ENCODE results near the gene GNB1. TPM values are rescaled to one million over a fixed set of nuclear protein-coding genes. Genes with fewer than 3 reads are reported as not detected.

The GNB1 gene
- total and polyA plus RNA-seq, 12 donors, result 79.6 to 482 (median 163) TPM

DNA sequence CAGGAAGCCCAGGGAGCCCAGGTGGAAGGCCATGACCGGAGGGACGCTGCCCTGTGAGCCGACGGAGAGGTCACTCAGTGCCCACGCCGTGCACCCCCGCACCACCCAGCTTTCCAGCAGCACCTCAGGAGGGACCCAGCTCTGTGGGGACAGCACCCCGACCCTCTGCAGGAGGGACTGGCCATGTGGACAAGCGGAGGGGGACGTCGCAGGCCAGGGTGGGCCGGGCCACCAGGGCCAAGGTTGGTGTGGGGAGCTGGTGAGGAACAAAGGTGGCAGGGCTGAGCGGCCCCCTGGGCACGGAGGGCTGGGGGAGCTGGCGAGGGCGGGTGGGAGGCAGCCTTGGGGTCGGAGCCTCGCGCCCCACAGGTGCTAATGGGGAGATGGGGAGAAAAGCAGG is 135.5 kb downstream of the GNB1 start:
- Histone ChIP-seq H3K4me1 (replicated peaks in 1 of 2) (peaks cover 17 to 18% of the 10 kb centered on the region in 2 donors), H3K4me3 (no peak overlapping the region), H3K27ac (no peak overlapping the region), H3K27me3 (no peaks in the 10 kb centered on the region), H3K9me3 (replicated peaks in 1 of 3) (no peaks in the 10 kb centered on the region), H3K36me3 (replicated peaks in 1 of 2) (peaks cover 0 to 62% of the 10 kb centered on the region in 2 donors)
- TF ChIP-seq POLR2A (IDR thresholded peaks at IDR 0.05) (no peak), CTCF (IDR thresholded peaks at IDR 0.05) (no peak)
- 86 to 96% (median 90%) methylated on average over 7 to 19 of the region's 19 CpGs for WGBS, 4 donors
- peak in 2 of 7 donors; percentile 20 for DNase-seq
- intact Hi-C loops (cut with DNase I), result no loop called here

DNA sequence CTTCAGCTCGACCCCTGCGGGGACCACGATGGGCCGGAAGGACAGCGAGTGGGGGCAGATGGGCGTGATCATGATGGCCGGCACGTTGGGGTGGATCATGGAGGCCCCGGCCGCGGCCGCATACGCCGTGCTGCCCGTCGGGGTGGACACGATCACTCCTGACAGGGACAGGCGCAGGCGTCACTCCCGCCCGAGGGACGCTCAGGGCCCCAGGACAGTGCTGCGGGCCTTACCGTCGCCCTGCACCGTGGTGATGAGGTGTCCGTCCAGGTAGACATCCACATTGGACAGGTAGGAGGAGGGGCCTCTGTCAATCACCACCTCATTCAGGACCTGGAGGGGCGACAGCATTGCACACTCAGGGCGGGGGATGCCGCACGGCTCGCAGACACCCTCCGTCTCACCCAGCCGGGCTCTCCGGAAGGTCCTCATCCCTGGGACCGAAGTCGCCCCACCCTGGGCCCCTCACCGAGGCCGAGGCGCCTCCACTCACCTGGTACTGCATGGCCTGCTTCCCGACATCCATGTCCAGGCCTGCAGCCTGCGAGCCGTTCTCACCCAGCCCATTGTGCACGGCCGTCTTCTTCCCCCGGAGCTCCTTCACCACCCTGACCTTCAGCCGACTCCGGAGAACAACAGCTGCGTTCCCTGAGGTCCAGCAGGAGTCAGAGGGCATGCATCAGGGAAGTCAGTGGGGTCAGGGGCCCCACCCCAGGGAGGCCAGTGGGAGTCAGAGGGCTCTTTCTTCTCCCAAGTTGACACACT is 136.7 kb downstream of the GNB1 start:
- intact Hi-C loops (cut with DNase I), result no loop called here
- TF ChIP-seq CTCF (IDR thresholded peaks at IDR 0.05) (no peak), POLR2A (IDR thresholded peaks at IDR 0.05) (no peak)
- Histone ChIP-seq H3K27me3 (no peaks in the 10 kb centered on the region), H3K36me3 (replicated peaks in 1 of 2) (peaks cover 0 to 50% of the 10 kb centered on the region in 2 donors), H3K27ac (no peak overlapping the region), H3K4me3 (no peak overlapping the region), H3K9me3 (replicated peaks in 1 of 3) (no peaks in the 10 kb centered on the region), H3K4me1 (replicated peaks in 1 of 2) (peaks cover 11% of the 10 kb centered on the region in 2 donors)
- peak in 2 of 7 donors; percentile 19 to 26 for DNase-seq
- 84 to 87% (median 86%) methylated on average over 14 to 47 of the region's 49 CpGs for WGBS, 4 donors

DNA sequence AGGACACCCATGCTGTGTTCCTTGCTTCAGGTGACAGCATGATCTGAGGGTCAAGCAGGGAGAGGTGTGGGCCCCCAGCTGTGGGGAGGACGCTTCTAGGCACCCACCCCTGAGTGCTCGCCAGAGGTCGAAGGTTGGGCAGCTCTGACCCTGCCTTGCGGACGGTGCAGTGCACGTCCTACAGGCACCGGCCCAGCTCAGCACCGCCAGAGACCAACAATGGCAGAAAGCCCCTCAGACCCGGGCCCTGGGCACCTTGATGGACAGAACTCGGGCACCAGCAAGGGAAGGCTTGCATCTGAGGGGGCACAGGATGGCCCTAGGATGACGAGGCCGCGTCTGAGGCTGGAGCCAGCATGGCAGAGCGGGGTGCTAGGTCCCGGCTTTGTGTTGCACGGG is 137.3 kb downstream of the GNB1 start:
- Histone ChIP-seq H3K27me3 (no peaks in the 10 kb centered on the region), H3K4me3 (no peak overlapping the region), H3K4me1 (replicated peaks in 1 of 2) (peaks cover 4 to 5% of the 10 kb centered on the region in 2 donors), H3K27ac (no peak overlapping the region), H3K9me3 (replicated peaks in 1 of 3) (no peaks in the 10 kb centered on the region), H3K36me3 (replicated peaks in 1 of 2) (peaks cover 0 to 48% of the 10 kb centered on the region in 2 donors)
- TF ChIP-seq POLR2A (IDR thresholded peaks at IDR 0.05) (no peak), CTCF (IDR thresholded peaks at IDR 0.05) (no peak)
- WGBS, 4 donors, result 80 to 91% (median 86%) methylated on average over 3 to 16 of the region's 16 CpGs
- intact Hi-C loops (cut with DNase I), result no loop called here
- DNase-seq, result peak in 1 of 7 donors; percentile 25

- intact Hi-C loops (cut with DNase I), result no loop called here
- Histone ChIP-seq H3K4me3 (no peak overlapping the region), H3K27ac (no peak overlapping the region), H3K36me3 (replicated peaks in 1 of 2) (peaks cover 0 to 48% of the 10 kb centered on the region in 2 donors), H3K9me3 (replicated peaks in 1 of 3) (no peaks in the 10 kb centered on the region), H3K27me3 (no peaks in the 10 kb centered on the region), H3K4me1 (replicated peaks in 1 of 2) (no peaks in the 10 kb centered on the region)
- TF ChIP-seq POLR2A (IDR thresholded peaks at IDR 0.05) (no peak), CTCF (IDR thresholded peaks at IDR 0.05) (peak in 1 of 6 experiments; percentile 35)
- DNase-seq, result peak in 3 of 7 donors; percentile 23 to 29 (median 27)
- WGBS, 4 donors, result 80 to 84% (median 83%) methylated on average over 15 to 37 of the region's 37 CpGs
Observed at GRCh38 chr1:1752636-1753606, 138.0 kb downstream of the GNB1 start.

Measured in adrenal gland (tissue), 12 donors.